Esophagus squamous epithelium (tissue), 4 donors: ENCODE measurements around the gene C12orf56.

Experiments
- POLR2A ChIP-seq, 4 donors: fragments of 450-650 bp; IDR thresholded peaks; one replicate each; pipeline ENCODE4 v1.6.1; 2017; ENCODE audit warnings: antibody characterized with exemption in 4 of 4, mild to moderate bottlenecking in 4 of 4, moderate library complexity in 3 of 4
- TF ChIP-seq, protein P1 (sequence below), 6 experiments: fragments of 450-650 bp in 4 of 6; fragments of 200-600 bp in 2 of 6; sonication (generic) in 2 of 6; IDR thresholded peaks; one replicate each; pipeline ENCODE4 v1.5.1; 2016 to 2019; ENCODE audit warnings: antibody characterized with exemption in 6 of 6, mild to moderate bottlenecking in 4 of 6, moderate library complexity in 4 of 6

DNA sequence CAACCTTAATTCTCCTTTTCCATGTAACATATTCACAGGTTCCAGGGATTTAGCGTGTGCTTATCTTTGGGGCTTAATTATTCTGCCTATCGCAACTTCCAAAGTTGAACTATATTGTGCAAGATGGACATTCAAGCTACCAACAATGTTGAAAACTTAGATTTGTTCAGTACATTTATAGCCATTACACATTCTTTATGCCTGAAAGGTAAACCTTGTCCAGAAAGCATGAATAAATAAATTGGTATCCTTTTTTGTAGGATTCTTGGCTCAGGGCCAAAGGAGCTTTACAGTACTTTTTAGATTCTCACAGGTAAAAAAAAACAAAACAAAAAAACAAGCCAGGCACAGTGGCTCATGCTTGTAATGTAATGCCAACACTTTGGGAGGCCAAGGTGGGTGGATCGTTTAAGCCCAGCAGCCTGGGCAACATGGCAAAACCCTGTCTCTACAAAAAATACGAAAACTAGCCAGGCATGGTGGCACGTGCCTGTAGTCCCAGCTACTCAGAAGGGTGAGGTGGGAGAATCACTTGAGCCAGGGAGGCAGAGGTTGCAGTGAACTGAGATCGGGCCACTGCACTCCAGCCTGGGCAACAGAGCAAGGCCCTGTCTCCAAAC lies 3.3 kb downstream of the C12orf56 start:
- TF ChIP-seq, protein P1, sequence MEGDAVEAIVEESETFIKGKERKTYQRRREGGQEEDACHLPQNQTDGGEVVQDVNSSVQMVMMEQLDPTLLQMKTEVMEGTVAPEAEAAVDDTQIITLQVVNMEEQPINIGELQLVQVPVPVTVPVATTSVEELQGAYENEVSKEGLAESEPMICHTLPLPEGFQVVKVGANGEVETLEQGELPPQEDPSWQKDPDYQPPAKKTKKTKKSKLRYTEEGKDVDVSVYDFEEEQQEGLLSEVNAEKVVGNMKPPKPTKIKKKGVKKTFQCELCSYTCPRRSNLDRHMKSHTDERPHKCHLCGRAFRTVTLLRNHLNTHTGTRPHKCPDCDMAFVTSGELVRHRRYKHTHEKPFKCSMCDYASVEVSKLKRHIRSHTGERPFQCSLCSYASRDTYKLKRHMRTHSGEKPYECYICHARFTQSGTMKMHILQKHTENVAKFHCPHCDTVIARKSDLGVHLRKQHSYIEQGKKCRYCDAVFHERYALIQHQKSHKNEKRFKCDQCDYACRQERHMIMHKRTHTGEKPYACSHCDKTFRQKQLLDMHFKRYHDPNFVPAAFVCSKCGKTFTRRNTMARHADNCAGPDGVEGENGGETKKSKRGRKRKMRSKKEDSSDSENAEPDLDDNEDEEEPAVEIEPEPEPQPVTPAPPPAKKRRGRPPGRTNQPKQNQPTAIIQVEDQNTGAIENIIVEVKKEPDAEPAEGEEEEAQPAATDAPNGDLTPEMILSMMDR (IDR thresholded peaks at IDR 0.05), result no peak
- no peak for TF ChIP-seq POLR2A (IDR thresholded peaks at IDR 0.05)
